Fibroblast of skin of back (primary cell): ENCODE measurements around the gene OR6C75. TPM values are rescaled to one million over a fixed set of nuclear protein-coding genes. Genes with fewer than 3 reads are reported as not detected.
"Not testable (repeated sequence)": the region's sequence is repeated elsewhere in the genome, so short reads cannot be mapped to it uniquely, and the experiment has no call there.

ENCODE experiments used
- DNase-seq: peaks from one replicate; pipeline ENCODE4 v3.0.0-alpha.2; 2013
- polyA plus RNA-seq, 2 experiments: library from polyadenylated mRNA; unstranded; fragments of 120-200 nt; gene quantifications; one replicate each; pipeline ENCODE4 v1.2.1, GENCODE V29; 2013; ENCODE audit not compliant: insufficient read length in 2 of 2

OR6C75 gene
- polyA plus RNA-seq (2013, experiment 1 of 2; ENCODE audit: insufficient read length) = not detected
- polyA plus RNA-seq (2013, experiment 2 of 2; ENCODE audit: insufficient read length) = not detected

GRCh38 chr12:55362675-55363074, at the start of gene OR6C75:
TSS of gene OR6C75 (plus strand) at chr12:55362975. CDS start at chr12:55365111, 2,136 bp downstream.
- DNase-seq = no peak

GRCh38 chr12:55314043-55314442, 48.7 kb upstream of the OR6C75 start, which contains the start of gene OR6C1:
TSS of gene OR6C1 (plus strand) at chr12:55314343. CDS start at chr12:55320600, 6,257 bp downstream.
- DNase-seq = no peak

GRCh38 chr12:55320201-55320600, 42.6 kb upstream of the OR6C75 start:
- no peak for DNase-seq

GRCh38 chr12:55325801-55326200, 37.0 kb upstream of the OR6C75 start:
- not testable (repeated sequence) for DNase-seq

- no peak for DNase-seq
These were observed 32.3 kb upstream of the OR6C75 start, which contains the start of gene OR6C3 for GRCh38 chr12:55330446-55330845. TSS of gene OR6C3 (plus strand) at chr12:55330746. CDS start at chr12:55331701, 955 bp downstream.

- no peak for DNase-seq
These were observed 26.8 kb upstream of the OR6C75 start for GRCh38 chr12:55336002-55336401.

- not testable (repeated sequence) for DNase-seq
These were observed 7.4 kb upstream of the OR6C75 start for GRCh38 chr12:55355338-55355737.

- no peak for DNase-seq
These were observed 2.3 kb downstream of the OR6C75 start for GRCh38 chr12:55365086-55365485.

GRCh38 chr12:55372521-55372920, 9.7 kb downstream of the OR6C75 start:
- no peak for DNase-seq

- DNase-seq = no peak
These were observed 23.1 kb downstream of the OR6C75 start for GRCh38 chr12:55385891-55386290.

- DNase-seq = no peak
These were observed 29.4 kb downstream of the OR6C75 start for GRCh38 chr12:55392032-55392795.

GRCh38 chr12:55396326-55396725, 33.6 kb downstream of the OR6C75 start:
- DNase-seq = no peak

GRCh38 chr12:55400229-55400628, 37.5 kb downstream of the OR6C75 start, which contains the start of gene OR6C65:
TSS of gene OR6C65 (plus strand) at chr12:55400529. CDS start at chr12:55400529, 0 bp downstream.
- DNase-seq = no peak

- DNase-seq = no peak
These were observed 45.1 kb downstream of the OR6C75 start for GRCh38 chr12:55407866-55408265.

GRCh38 chr12:55409133-55409532, 46.4 kb downstream of the OR6C75 start:
- DNase-seq = not testable (repeated sequence)

- not testable (repeated sequence) for DNase-seq
These were observed 49.4 kb downstream of the OR6C75 start for GRCh38 chr12:55412138-55412537.

GRCh38 chr12:55413498-55414388, 51.0 kb downstream of the OR6C75 start:
- DNase-seq = not testable (repeated sequence)

- not testable (repeated sequence) for DNase-seq
These were observed 51.6 kb downstream of the OR6C75 start for GRCh38 chr12:55414396-55414823.

GRCh38 chr12:55414889-55415288, 52.1 kb downstream of the OR6C75 start:
- not testable (repeated sequence) for DNase-seq

- no peak for DNase-seq
These were observed 54.2 kb downstream of the OR6C75 start for GRCh38 chr12:55416961-55417360.
